B cell (primary cell): ENCODE measurements around the gene CASP5. TPM values are rescaled to one million over a fixed set of nuclear protein-coding genes. Genes with fewer than 3 reads are reported as not detected.

Experiments used
- ATAC-seq: fragments of 200-7000 bp; cut with Tn5 transposase; one replicate; pipeline ENCODE4 v1.10.0; 2021; ENCODE audit warnings: low read depth, mild to moderate bottlenecking, moderate number of reproducible peaks, moderate library complexity
- CTCF ChIA-PET: fragments of 350-600 bp; sonication (Branson Sonifier 250); formaldehyde crosslinking; loops from one replicate; lab custom pipeline; 2021; ENCODE audit warnings: antibody characterized with exemption, inconsistent platforms; lab: Charles Lee
- POLR2A ChIA-PET: fragments of 350-600 bp; sonication (Branson Sonifier 250); formaldehyde crosslinking; loops from one replicate; lab custom pipeline; 2021; ENCODE audit warnings: antibody characterized with exemption; lab: Charles Lee
- DNase-seq: peaks from one replicate; pipeline ENCODE4 v3.0.0; 2013
- H2AFZ ChIP-seq: 2 replicates; pipeline ENCODE4 v1.6.1; 2012; ENCODE audit warnings: mild to moderate bottlenecking, low read depth, low read length; ENCODE audit not compliant: insufficient read depth, poor library complexity, severe bottlenecking
- H3K27ac ChIP-seq, 2 donors: 1 replicate in 1 of 2; 2 replicates in 1 of 2; pipeline ENCODE4 v1.5.1; 2012 to 2013; ENCODE audit warnings: low read length in 2 of 2, mild to moderate bottlenecking in 2 of 2, moderate library complexity in 1 of 2
- H3K27me3 ChIP-seq, 4 experiments: fragments of 200-600 bp in 1 of 4; sonication (generic) in 1 of 4; replicated peaks in 1 of 4; 1 replicate in 2 of 4; 2 replicates in 2 of 4; pipeline versions ENCODE4 v1.6.1 to v1.7.0; 2013 to 2016; ENCODE audit warnings: low read length in 3 of 4, mild to moderate bottlenecking in 2 of 4, mixed read lengths in 1 of 4, moderate library complexity in 1 of 4; ENCODE audit not compliant: insufficient read depth in 4 of 4, control insufficient read depth in 3 of 4; ENCODE audit errors: control extremely low read depth in 1 of 4
- H3K36me3 ChIP-seq, 2 experiments: replicated peaks in 1 of 2; 1 replicate in 1 of 2; 2 replicates in 1 of 2; pipeline versions ENCODE4 v1.6.1 to v1.7.1; 2013; ENCODE audit warnings: low read length in 1 of 2; ENCODE audit not compliant: insufficient read depth in 2 of 2, control insufficient read depth in 1 of 2; ENCODE audit errors: control extremely low read depth in 1 of 2, extremely low read depth in 1 of 2
- H3K4me1 ChIP-seq, 2 donors: fragments of 200-600 bp in 1 of 2; sonication (generic) in 1 of 2; 1 replicate in 1 of 2; 2 replicates in 1 of 2; pipeline versions ENCODE4 v1.5.1 to v1.6.1; 2013 to 2017; ENCODE audit warnings: low read length in 2 of 2; ENCODE audit not compliant: control insufficient read depth in 2 of 2, insufficient read depth in 2 of 2
- H3K4me2 ChIP-seq: replicated peaks from 2 replicates; pipeline ENCODE3; 2012; ENCODE audit warnings: mild to moderate bottlenecking, low read depth, low read length; ENCODE audit not compliant: poor library complexity, severe bottlenecking
- H3K4me3 ChIP-seq, 5 experiments: fragments of 200-600 bp in 1 of 5; sonication (generic) in 1 of 5; 1 replicate in 3 of 5; 2 replicates in 2 of 5; pipeline versions ENCODE4 v1.5.1 to v1.7.0; 2011 to 2016; ENCODE audit warnings: low read length in 4 of 5, mild to moderate bottlenecking in 4 of 5, low read depth in 2 of 5, control low read depth in 1 of 5, moderate library complexity in 1 of 5; ENCODE audit not compliant: insufficient read depth in 1 of 5; ENCODE audit errors: control extremely low read depth in 1 of 5, extremely low read depth in 1 of 5
- H3K79me2 ChIP-seq: fragments of 200-600 bp; sonication (generic); one replicate; pipeline ENCODE4 v1.6.0; 2016; ENCODE audit warnings: low read length; ENCODE audit not compliant: control insufficient read depth, insufficient read depth
- H3K9ac ChIP-seq: fragments of 200-600 bp; sonication (generic); 2 replicates; pipeline ENCODE4 v1.6.1; 2017; ENCODE audit warnings: mild to moderate bottlenecking, low read length, moderate library complexity
- H3K9me3 ChIP-seq, 3 donors: one replicate each; pipeline versions ENCODE4 v1.6.1 to v1.7.1; 2013; ENCODE audit warnings: low read length in 2 of 3; ENCODE audit not compliant: control insufficient read depth in 2 of 3, insufficient read depth in 1 of 3; ENCODE audit errors: control extremely low read depth in 1 of 3
- H4K20me1 ChIP-seq: 2 replicates; pipeline ENCODE4 v1.6.0; 2012; ENCODE audit warnings: mild to moderate bottlenecking, low read length; ENCODE audit not compliant: insufficient read depth, control insufficient read depth, poor library complexity, severe bottlenecking
- H3K27ac Mint-ChIP-seq: one replicate; pipeline ENCODE4 v1.8.0; 2021; ENCODE audit warnings: mixed read lengths
- H3K27me3 Mint-ChIP-seq: one replicate; pipeline ENCODE4 v1.8.0; 2021; ENCODE audit warnings: mixed read lengths
- H3K4me1 Mint-ChIP-seq: one replicate; pipeline ENCODE4 v1.8.0; 2021; ENCODE audit warnings: mixed read lengths
- H3K4me3 Mint-ChIP-seq: one replicate; pipeline ENCODE4 v1.8.0; 2021; ENCODE audit warnings: mixed read lengths
- H3K9me3 Mint-ChIP-seq: one replicate; pipeline ENCODE4 v1.8.0; 2022; ENCODE audit warnings: mixed read lengths; ENCODE audit not compliant: insufficient read depth
- CTCF ChIP-seq: fragments of 200-600 bp; IDR thresholded peaks from one replicate; pipeline ENCODE4 v1.8.0; 2022; ENCODE audit warnings: antibody characterized with exemption, mild to moderate bottlenecking
- EZH2 ChIP-seq: IDR thresholded peaks from 2 replicates; pipeline ENCODE4 v1.6.1; 2012; ENCODE audit warnings: borderline replicate concordance, low read depth, mild to moderate bottlenecking, moderate library complexity, low read length; ENCODE audit not compliant: insufficient read depth, poor library complexity, severe bottlenecking
- WGBS: methylation state at CpG from one replicate; pipeline ENCODE4 v1.1.5; 2013; ENCODE audit warnings: missing lambda C conversion rate; ENCODE audit not compliant: insufficient coverage; 5-methylcytosine and 5-hydroxymethylcytosine counted together
- intact Hi-C: fragments of 100-400 bp; cut with micrococcal nuclease; formaldehyde crosslinking; loops from one replicate; pipeline ENCODE4 v1.10.0; 2022
- polyA plus RNA-seq: library from polyadenylated mRNA; depleted of rRNA; stranded (reverse); fragments of >200 nt; gene quantifications from 2 replicates; pipeline ENCODE4 v1.2.3, GENCODE V29; 2012
- total RNA-seq, 2 donors: library from RNA; stranded (reverse); fragments of 120-200 nt in 1 of 2; gene quantifications; 1 replicate in 1 of 2; 2 replicates in 1 of 2; pipeline versions ENCODE4 v1.2.3 to v1.2.4, GENCODE V29; 2013 to 2022

CASP5 gene
- total and polyA plus RNA-seq, 2 donors (not counting 1 experiment from before 2014, with no cell fraction given) = 0.09 TPM; not detected in 1

- H3K4me1 Mint-ChIP-seq = peaks cover 38% of the 10 kb centered on the region
- peaks cover 13 to 30% of the 10 kb centered on the region in 2 experiments for H3K36me3 ChIP-seq
- H3K27me3 Mint-ChIP-seq = no peaks in the 10 kb centered on the region
- H4K20me1 ChIP-seq = no peaks in the 10 kb centered on the region
- no peak for TF ChIP-seq CTCF
- no peak for TF ChIP-seq EZH2
- H3K27ac ChIP-seq = peak overlapping the region in 1 of 2 donors; percentile 42
- 33% methylated on average over 1 of the region's 3 CpGs for WGBS
- H3K9me3 Mint-ChIP-seq = peaks cover 3% of the 10 kb centered on the region
- H3K4me3 Mint-ChIP-seq = peak overlapping the region; percentile 87
- peak overlapping the region; percentile 52 for H3K4me2 ChIP-seq
- H3K79me2 ChIP-seq = peaks cover 28% of the 10 kb centered on the region
- intact Hi-C loops = loop anchor here (10.0 kb wide), 1 partner anchor 329 kb away; no protein-coding TSS in a partner anchor
- H2AFZ ChIP-seq = no peak overlapping the region
- peaks cover 25 to 28% of the 10 kb centered on the region in 2 donors for H3K4me1 ChIP-seq
- peak overlapping the region; percentile 16 to 79 (median 70) for H3K4me3 ChIP-seq
- ATAC-seq (no peak), DNase-seq (no peak)
- peaks cover 0 to 7% (median 2%) of the 10 kb centered on the region in 3 donors for H3K9me3 ChIP-seq
- peak overlapping the region; percentile 77 for H3K9ac ChIP-seq
- POLR2A ChIA-PET = interaction anchor here (0.7 kb wide), 1 partner anchor 11 kb away, joined by 3 read pairs; the partner anchor contains the start of gene CASP5
- peak overlapping the region; percentile 78 for H3K27ac Mint-ChIP-seq
- CTCF ChIA-PET = no interaction called here
- no peaks in the 10 kb centered on the region for H3K27me3 ChIP-seq
Measured at GRCh38 chr11:105033343-105033742, 10.4 kb upstream of the CASP5 start.

GRCh38 chr11:105032495-105032894, 9.5 kb upstream of the CASP5 start:
- peak overlapping the region; percentile 82 for H3K27ac Mint-ChIP-seq
- Histone ChIP-seq H3K27ac (peak overlapping the region in 1 of 2 donors; percentile 42), H3K79me2 (peaks cover 28% of the 10 kb centered on the region), H2AFZ (no peak overlapping the region), H3K9me3 (peaks cover 0 to 3% (median 0%) of the 10 kb centered on the region in 3 donors), H4K20me1 (no peaks in the 10 kb centered on the region), H3K36me3 (peaks cover 16 to 34% of the 10 kb centered on the region in 2 experiments), H3K4me3 (peak overlapping the region in 2 of 5 experiments; percentile 8 to 79), H3K9ac (peak overlapping the region; percentile 77), H3K4me2 (peak overlapping the region; percentile 52), H3K27me3 (no peaks in the 10 kb centered on the region), H3K4me1 (peaks cover 25 to 32% of the 10 kb centered on the region in 2 donors)
- no peak for DNase-seq
- CTCF ChIA-PET = no interaction called here
- TF ChIP-seq CTCF (no peak), EZH2 (no peak)
- H3K4me3 Mint-ChIP-seq = peak overlapping the region; percentile 80
- no peak for ATAC-seq
- H3K4me1 Mint-ChIP-seq = peaks cover 41% of the 10 kb centered on the region
- H3K27me3 Mint-ChIP-seq = no peaks in the 10 kb centered on the region
- H3K9me3 Mint-ChIP-seq = peaks cover 3% of the 10 kb centered on the region
- POLR2A ChIA-PET = no interaction called here
- WGBS = 88% methylated on average over 2 of the region's 2 CpGs
- intact Hi-C loops = loop anchor here (10.0 kb wide), 1 partner anchor 328 kb away; no protein-coding TSS in a partner anchor
